ENCODE data around the gene MCM9.

DNA sequence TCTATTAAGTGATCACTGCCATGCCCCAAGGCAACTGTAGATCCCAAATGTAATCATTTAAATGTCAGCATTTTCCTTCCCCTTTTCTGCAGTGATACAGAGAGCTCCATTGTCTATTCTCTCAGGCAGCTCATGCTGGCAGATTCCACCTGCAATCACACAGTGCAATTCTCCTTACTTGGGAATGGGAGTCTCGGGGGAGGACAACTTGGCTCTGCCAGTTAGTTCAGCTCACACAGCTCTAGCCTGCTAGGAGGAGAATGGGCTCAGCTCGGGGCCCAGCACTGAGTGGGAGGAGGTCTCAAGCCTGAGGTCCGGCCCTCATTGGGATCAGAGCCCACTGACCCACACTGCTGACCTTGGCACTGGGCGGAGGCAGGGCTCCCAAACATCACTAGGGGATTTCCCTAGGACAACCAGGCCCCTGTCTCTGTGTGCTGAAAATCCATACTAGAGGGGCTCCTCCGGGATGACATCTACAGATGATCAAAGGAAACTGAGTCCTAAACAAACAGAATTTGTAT, 150.3 kb downstream of the MCM9 start:
- TF ChIP-seq, protein P1, sequence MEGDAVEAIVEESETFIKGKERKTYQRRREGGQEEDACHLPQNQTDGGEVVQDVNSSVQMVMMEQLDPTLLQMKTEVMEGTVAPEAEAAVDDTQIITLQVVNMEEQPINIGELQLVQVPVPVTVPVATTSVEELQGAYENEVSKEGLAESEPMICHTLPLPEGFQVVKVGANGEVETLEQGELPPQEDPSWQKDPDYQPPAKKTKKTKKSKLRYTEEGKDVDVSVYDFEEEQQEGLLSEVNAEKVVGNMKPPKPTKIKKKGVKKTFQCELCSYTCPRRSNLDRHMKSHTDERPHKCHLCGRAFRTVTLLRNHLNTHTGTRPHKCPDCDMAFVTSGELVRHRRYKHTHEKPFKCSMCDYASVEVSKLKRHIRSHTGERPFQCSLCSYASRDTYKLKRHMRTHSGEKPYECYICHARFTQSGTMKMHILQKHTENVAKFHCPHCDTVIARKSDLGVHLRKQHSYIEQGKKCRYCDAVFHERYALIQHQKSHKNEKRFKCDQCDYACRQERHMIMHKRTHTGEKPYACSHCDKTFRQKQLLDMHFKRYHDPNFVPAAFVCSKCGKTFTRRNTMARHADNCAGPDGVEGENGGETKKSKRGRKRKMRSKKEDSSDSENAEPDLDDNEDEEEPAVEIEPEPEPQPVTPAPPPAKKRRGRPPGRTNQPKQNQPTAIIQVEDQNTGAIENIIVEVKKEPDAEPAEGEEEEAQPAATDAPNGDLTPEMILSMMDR (conservative IDR thresholded peaks at IDR 0.05 in 1 of 2, IDR thresholded peaks at IDR 0.05 in 1 of 2; ENCODE audit: low read depth in 1 of 2, low read length in 2 of 2) = no peak
- TF ChIP-seq EZH2 (IDR thresholded peaks at IDR 0.05; ENCODE audit: low read length, missing control alignments) = no peak
